ENCODE results near the gene ARVCF.

Gene ARVCF

DNA sequence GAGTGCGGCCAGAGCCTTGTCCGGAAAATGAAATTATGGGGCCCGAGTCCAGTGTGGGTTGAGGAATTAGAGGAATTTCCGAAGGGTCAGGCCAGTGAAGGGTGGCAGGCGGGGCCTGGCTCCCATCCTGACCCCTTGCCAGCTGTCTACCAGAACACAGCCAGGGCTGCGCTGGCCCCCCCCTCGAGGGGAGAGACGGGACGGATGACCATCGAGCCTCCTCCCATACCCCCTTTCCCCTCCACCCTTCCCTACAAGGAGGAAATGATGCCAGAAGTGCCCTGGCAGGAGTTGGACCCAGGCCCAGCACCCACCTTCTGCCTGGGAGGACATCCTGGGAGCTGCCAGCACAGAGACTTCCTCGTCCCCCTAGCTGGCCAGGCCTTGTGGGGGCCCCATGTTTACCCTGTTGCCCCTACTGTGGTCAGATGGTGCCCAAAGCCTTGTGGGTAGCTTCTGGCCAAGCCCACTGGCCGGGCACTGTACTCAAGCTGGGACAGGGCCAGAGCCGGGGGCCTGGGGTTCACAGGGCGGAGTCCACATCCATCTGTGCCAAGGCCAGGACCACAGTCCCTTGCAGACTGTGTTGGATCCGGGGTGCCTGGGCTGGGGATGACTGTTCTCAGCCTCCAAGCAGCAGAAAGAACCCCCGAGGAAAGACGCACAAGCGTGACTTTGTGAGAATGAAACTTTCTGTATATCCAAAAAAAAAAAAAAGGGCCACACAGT lies 20.8 kb downstream of the ARVCF start:
- Mint-ChIP-seq H3K36me3 (ENCODE audit: low read depth) (no peaks in the 10 kb centered on the region), H3K4me3 (no peak overlapping the region), H3K27me3 (ENCODE audit: low read depth, poor library complexity) (peaks cover 4% of the 10 kb centered on the region), H3K27ac (no peak overlapping the region), H3K4me1 (peaks cover 16% of the 10 kb centered on the region), H3K9me3 (no peaks in the 10 kb centered on the region)
- DNase-seq: no peak
- TF ChIP-seq, protein P1, sequence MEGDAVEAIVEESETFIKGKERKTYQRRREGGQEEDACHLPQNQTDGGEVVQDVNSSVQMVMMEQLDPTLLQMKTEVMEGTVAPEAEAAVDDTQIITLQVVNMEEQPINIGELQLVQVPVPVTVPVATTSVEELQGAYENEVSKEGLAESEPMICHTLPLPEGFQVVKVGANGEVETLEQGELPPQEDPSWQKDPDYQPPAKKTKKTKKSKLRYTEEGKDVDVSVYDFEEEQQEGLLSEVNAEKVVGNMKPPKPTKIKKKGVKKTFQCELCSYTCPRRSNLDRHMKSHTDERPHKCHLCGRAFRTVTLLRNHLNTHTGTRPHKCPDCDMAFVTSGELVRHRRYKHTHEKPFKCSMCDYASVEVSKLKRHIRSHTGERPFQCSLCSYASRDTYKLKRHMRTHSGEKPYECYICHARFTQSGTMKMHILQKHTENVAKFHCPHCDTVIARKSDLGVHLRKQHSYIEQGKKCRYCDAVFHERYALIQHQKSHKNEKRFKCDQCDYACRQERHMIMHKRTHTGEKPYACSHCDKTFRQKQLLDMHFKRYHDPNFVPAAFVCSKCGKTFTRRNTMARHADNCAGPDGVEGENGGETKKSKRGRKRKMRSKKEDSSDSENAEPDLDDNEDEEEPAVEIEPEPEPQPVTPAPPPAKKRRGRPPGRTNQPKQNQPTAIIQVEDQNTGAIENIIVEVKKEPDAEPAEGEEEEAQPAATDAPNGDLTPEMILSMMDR (IDR thresholded peaks at IDR 0.05): no peak

- Mint-ChIP-seq H3K27me3 (ENCODE audit: low read depth, poor library complexity) (peaks cover 4% of the 10 kb centered on the region), H3K9me3 (no peaks in the 10 kb centered on the region), H3K4me3 (no peak overlapping the region), H3K36me3 (ENCODE audit: low read depth) (no peaks in the 10 kb centered on the region), H3K27ac (no peak overlapping the region), H3K4me1 (peaks cover 14% of the 10 kb centered on the region)
- no peak for DNase-seq
- TF ChIP-seq, protein P1 (IDR thresholded peaks at IDR 0.05): no peak
Observed at GRCh38 chr22:19994851-19995610, 21.6 kb downstream of the ARVCF start.

DNA sequence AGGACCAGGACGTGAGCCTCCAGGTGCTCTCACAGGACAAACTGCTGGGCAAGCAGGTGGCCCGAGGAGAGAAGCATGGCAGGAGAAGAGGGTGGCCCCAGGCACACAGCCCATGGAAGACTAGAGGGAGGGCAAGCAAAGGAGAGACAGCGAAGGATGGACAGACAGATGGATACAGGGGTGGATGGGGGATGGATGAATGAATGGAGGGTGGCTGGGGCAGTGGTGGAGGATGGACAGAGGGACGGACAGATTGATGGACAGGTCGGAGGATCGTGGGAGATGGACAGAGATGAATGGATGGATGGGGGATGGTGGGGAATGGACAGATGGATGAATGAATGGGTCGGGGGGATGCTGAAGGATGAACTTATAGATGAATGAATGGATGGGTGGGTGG lies 22.7 kb downstream of the ARVCF start:
- Mint-ChIP-seq H3K36me3 (ENCODE audit: low read depth) (no peaks in the 10 kb centered on the region), H3K4me1 (peaks cover 14% of the 10 kb centered on the region), H3K27ac (no peak overlapping the region), H3K27me3 (ENCODE audit: low read depth, poor library complexity) (peaks cover 4% of the 10 kb centered on the region), H3K4me3 (no peak overlapping the region), H3K9me3 (no peaks in the 10 kb centered on the region)
- no peak for DNase-seq
- TF ChIP-seq, protein P1 (IDR thresholded peaks at IDR 0.05): no peak

GRCh38 chr22:19992921-19993355 lies 23.7 kb downstream of the ARVCF start:
- TF ChIP-seq, protein P1 (IDR thresholded peaks at IDR 0.05): no peak
- Mint-ChIP-seq H3K27ac (no peak overlapping the region), H3K27me3 (ENCODE audit: low read depth, poor library complexity) (peaks cover 4% of the 10 kb centered on the region), H3K4me3 (no peak overlapping the region), H3K4me1 (peaks cover 8% of the 10 kb centered on the region), H3K9me3 (no peaks in the 10 kb centered on the region), H3K36me3 (ENCODE audit: low read depth) (no peaks in the 10 kb centered on the region)
- no peak for DNase-seq

GRCh38 chr22:19992481-19992911 lies 24.1 kb downstream of the ARVCF start:
- H3K4me3 Mint-ChIP-seq: no peak overlapping the region
- H3K36me3 Mint-ChIP-seq (ENCODE audit: low read depth): no peaks in the 10 kb centered on the region
- H3K27ac Mint-ChIP-seq: no peak overlapping the region
- TF ChIP-seq, protein P1 (IDR thresholded peaks at IDR 0.05): no peak
- peaks cover 4% of the 10 kb centered on the region for H3K27me3 Mint-ChIP-seq (ENCODE audit: low read depth, poor library complexity)
- DNase-seq: no peak
- no peaks in the 10 kb centered on the region for H3K9me3 Mint-ChIP-seq
- peaks cover 8% of the 10 kb centered on the region for H3K4me1 Mint-ChIP-seq
